Measurements from ENCODE around the gene CDC42EP3. TPM values are rescaled to one million over a fixed set of nuclear protein-coding genes. Genes with fewer than 3 reads are reported as not detected.

Gene CDC42EP3
- total and polyA plus RNA-seq, 2 experiments from 2014 or later: 19.3 to 33.0 TPM

GRCh38 chr2:37669446-37669845 is 2.0 kb downstream of the CDC42EP3 start:
- peak overlapping the region; percentile 95 for H3K4me3 ChIP-seq
- WGBS (ENCODE audit: low lambda C conversion rate, missing lambda C conversion rate): 54% methylated on average over 3 of the region's 3 CpGs

GRCh38 chr2:37667704-37668103 is 3.7 kb downstream of the CDC42EP3 start:
- H4K20me1 ChIP-seq (ENCODE audit: insufficient read depth, poor library complexity, severe bottlenecking): peaks cover 30% of the 10 kb centered on the region
- TF ChIP-seq EZH2 (IDR thresholded peaks at IDR 0.05; ENCODE audit: borderline replicate concordance) (no peak), CTCF (IDR thresholded peaks at IDR 0.05; ENCODE audit: poor library complexity) (no peak), EZH2phosphoT487 (IDR thresholded peaks at IDR 0.05; ENCODE audit: low read depth, severe bottlenecking, unreplicated experiment) (no peak)
- H2AFZ ChIP-seq: no peak overlapping the region
- H3K36me3 ChIP-seq (replicated peaks; ENCODE audit: insufficient read depth, low read depth): no peaks in the 10 kb centered on the region
- no peaks in the 10 kb centered on the region for H3K9me2 ChIP-seq (replicated peaks; ENCODE audit: insufficient read depth)
- H3K79me2 ChIP-seq: peaks cover 79% of the 10 kb centered on the region
- no peaks in the 10 kb centered on the region for H3K27me3 ChIP-seq
- no peak overlapping the region for H3K4me3 ChIP-seq
- no peaks in the 10 kb centered on the region for H3K9me3 ChIP-seq (ENCODE audit: low read depth)
- H3K27ac ChIP-seq: no peak overlapping the region
- peaks cover 16% of the 10 kb centered on the region for H3K4me1 ChIP-seq (ENCODE audit: insufficient read depth)
- WGBS (ENCODE audit: low lambda C conversion rate, missing lambda C conversion rate): 95% methylated on average over 2 of the region's 2 CpGs
- no peak for DNase-seq (ENCODE audit: low spot score)
- peak overlapping the region; percentile 93 for H3K4me2 ChIP-seq

More at GRCh38 chr2:37669446-37669845, 2.0 kb downstream of the CDC42EP3 start:
- DNase-seq (ENCODE audit: low spot score): no peak
- no peaks in the 10 kb centered on the region for H3K9me3 ChIP-seq (ENCODE audit: low read depth)
- no peaks in the 10 kb centered on the region for H3K27me3 ChIP-seq
- no peak for TF ChIP-seq EZH2 (IDR thresholded peaks at IDR 0.05; ENCODE audit: borderline replicate concordance)
- TF ChIP-seq EZH2phosphoT487 (IDR thresholded peaks at IDR 0.05; ENCODE audit: low read depth, severe bottlenecking, unreplicated experiment): no peak
- TF ChIP-seq CTCF (IDR thresholded peaks at IDR 0.05; ENCODE audit: poor library complexity): no peak
- H3K9me2 ChIP-seq (replicated peaks; ENCODE audit: insufficient read depth): no peaks in the 10 kb centered on the region
- H2AFZ ChIP-seq: no peak overlapping the region
- H3K79me2 ChIP-seq: peaks cover 66% of the 10 kb centered on the region
- peak overlapping the region; percentile 93 for H3K4me2 ChIP-seq
- no peaks in the 10 kb centered on the region for H3K36me3 ChIP-seq (replicated peaks; ENCODE audit: insufficient read depth, low read depth)
- no peak overlapping the region for H3K27ac ChIP-seq
- peaks cover 20% of the 10 kb centered on the region for H3K4me1 ChIP-seq (ENCODE audit: insufficient read depth)
- peaks cover 30% of the 10 kb centered on the region for H4K20me1 ChIP-seq (ENCODE audit: insufficient read depth, poor library complexity, severe bottlenecking)

GRCh38 chr2:37666772-37667171 is 4.7 kb downstream of the CDC42EP3 start:
- WGBS (ENCODE audit: low lambda C conversion rate, missing lambda C conversion rate): 73% methylated on average over 2 of the region's 2 CpGs
- peaks cover 30% of the 10 kb centered on the region for H4K20me1 ChIP-seq (ENCODE audit: insufficient read depth, poor library complexity, severe bottlenecking)
- peaks cover 16% of the 10 kb centered on the region for H3K4me1 ChIP-seq (ENCODE audit: insufficient read depth)

More at GRCh38 chr2:37666772-37667171, 4.7 kb downstream of the CDC42EP3 start:
- no peak for TF ChIP-seq EZH2 (IDR thresholded peaks at IDR 0.05; ENCODE audit: borderline replicate concordance)
- TF ChIP-seq CTCF (IDR thresholded peaks at IDR 0.05; ENCODE audit: poor library complexity): no peak
- no peak for TF ChIP-seq EZH2phosphoT487 (IDR thresholded peaks at IDR 0.05; ENCODE audit: low read depth, severe bottlenecking, unreplicated experiment)
- no peak overlapping the region for H3K27ac ChIP-seq
- peak overlapping the region; percentile 93 for H3K4me2 ChIP-seq
- no peaks in the 10 kb centered on the region for H3K9me2 ChIP-seq (replicated peaks; ENCODE audit: insufficient read depth)
- H3K4me3 ChIP-seq: no peak overlapping the region
- no peaks in the 10 kb centered on the region for H3K9me3 ChIP-seq (ENCODE audit: low read depth)
- H3K36me3 ChIP-seq (replicated peaks; ENCODE audit: insufficient read depth, low read depth): no peaks in the 10 kb centered on the region
- H3K27me3 ChIP-seq: no peaks in the 10 kb centered on the region
- no peak overlapping the region for H2AFZ ChIP-seq
- no peak for DNase-seq (ENCODE audit: low spot score)
- peaks cover 87% of the 10 kb centered on the region for H3K79me2 ChIP-seq

All from hepatocyte (in vitro differentiated cells).